H9 (cell line): ENCODE data around the gene KIAA0825. TPM values are rescaled to one million over a fixed set of nuclear protein-coding genes. Genes with fewer than 3 reads are reported as not detected.

Experiments
- DNase-seq: peaks from one replicate; pipeline ENCODE4 v3.0.0-alpha.2; 2017
- H2AFZ ChIP-seq: one replicate; pipeline ENCODE4 v1.6.1; 2013; ENCODE audit warnings: mild to moderate bottlenecking, low read length, control low read depth, moderate library complexity
- H2AK5ac ChIP-seq: 2 replicates; pipeline ENCODE4 v1.6.1; 2013; ENCODE audit warnings: low read length, control low read depth, mixed read lengths; ENCODE audit not compliant: insufficient read length
- H2BK120ac ChIP-seq: one replicate; pipeline ENCODE4 v1.6.1; 2013; ENCODE audit warnings: low read depth, mild to moderate bottlenecking, low read length, control low read depth, inconsistent platforms; ENCODE audit not compliant: poor library complexity, severe bottlenecking
- H2BK12ac ChIP-seq: 2 replicates; pipeline ENCODE4 v1.6.1; 2013; ENCODE audit warnings: low read length, control low read depth, mixed read lengths, low read depth; ENCODE audit not compliant: insufficient read length
- H2BK15ac ChIP-seq: 2 replicates; pipeline ENCODE4 v1.6.1; 2013; ENCODE audit warnings: low read depth, low read length, control low read depth
- H2BK20ac ChIP-seq: one replicate; pipeline ENCODE4 v1.6.1; 2013; ENCODE audit warnings: low read depth, mild to moderate bottlenecking, low read length, control low read depth, inconsistent platforms; ENCODE audit not compliant: poor library complexity, severe bottlenecking
- H2BK5ac ChIP-seq: 2 replicates; pipeline ENCODE4 v1.6.1; 2013; ENCODE audit warnings: low read length, control low read depth, mixed read lengths; ENCODE audit not compliant: insufficient read length
- H3K14ac ChIP-seq: 2 replicates; pipeline ENCODE4 v1.6.1; 2013; ENCODE audit warnings: low read length, control low read depth; ENCODE audit not compliant: insufficient read depth
- H3K18ac ChIP-seq: 2 replicates; pipeline ENCODE4 v1.6.1; 2013; ENCODE audit warnings: low read depth, mild to moderate bottlenecking, mixed read lengths, low read length, control low read depth; ENCODE audit not compliant: insufficient read length
- H3K23ac ChIP-seq: 2 replicates; pipeline ENCODE4 v1.6.1; 2013; ENCODE audit warnings: low read length, control low read depth, mixed read lengths, low read depth; ENCODE audit not compliant: insufficient read length
- H3K23me2 ChIP-seq: 2 replicates; pipeline ENCODE4 v1.6.1; 2013; ENCODE audit warnings: low read depth, mild to moderate bottlenecking, mixed read lengths, low read length, control low read depth; ENCODE audit not compliant: insufficient read length, poor library complexity, severe bottlenecking
- H3K27ac ChIP-seq: 2 replicates; pipeline ENCODE4 v1.5.1; 2013; ENCODE audit warnings: low read length, control low read depth, mixed read lengths, low read depth; ENCODE audit not compliant: insufficient read length
- H3K27me3 ChIP-seq: 2 replicates; pipeline ENCODE4 v1.6.1; 2013; ENCODE audit warnings: low read length, control low read depth, inconsistent platforms; ENCODE audit not compliant: insufficient read depth
- H3K4ac ChIP-seq: 2 replicates; pipeline ENCODE4 v1.6.1; 2013; ENCODE audit warnings: low read depth, mild to moderate bottlenecking, control low read depth, inconsistent platforms, low read length, moderate library complexity
- H3K4me1 ChIP-seq: 2 replicates; pipeline ENCODE4 v1.6.1; 2013; ENCODE audit warnings: low read length, control low read depth, inconsistent platforms; ENCODE audit not compliant: insufficient read depth
- H3K4me2 ChIP-seq: 2 replicates; pipeline ENCODE4 v1.6.1; 2013; ENCODE audit warnings: low read length, control low read depth, mixed read lengths; ENCODE audit not compliant: insufficient read length, insufficient read depth
- H3K56ac ChIP-seq: 2 replicates; pipeline ENCODE4 v1.6.1; 2013; ENCODE audit warnings: low read depth, mild to moderate bottlenecking, mixed read lengths, low read length, control low read depth; ENCODE audit not compliant: insufficient read length
- H3K79me1 ChIP-seq: 2 replicates; pipeline ENCODE4 v1.6.1; 2013; ENCODE audit warnings: low read depth, mild to moderate bottlenecking, moderate library complexity, low read length, control low read depth, inconsistent platforms; ENCODE audit not compliant: insufficient read depth, poor library complexity, severe bottlenecking
- H3K79me2 ChIP-seq: 2 replicates; pipeline ENCODE4 v1.6.1; 2013; ENCODE audit warnings: low read length, control low read depth, inconsistent platforms; ENCODE audit not compliant: insufficient read depth
- H3K9ac ChIP-seq: 2 replicates; pipeline ENCODE4 v1.6.1; 2013; ENCODE audit warnings: low read length, control low read depth, mixed read lengths; ENCODE audit not compliant: insufficient read length; ENCODE audit errors: extremely low read depth
- H3K9me3 ChIP-seq: one replicate; pipeline ENCODE4 v1.6.1; 2013; ENCODE audit warnings: low read depth, low read length, inconsistent platforms; ENCODE audit not compliant: control insufficient read depth
- H3T11ph ChIP-seq: one replicate; pipeline ENCODE4 v1.6.1; 2013; ENCODE audit warnings: mild to moderate bottlenecking, low read length, control low read depth, inconsistent platforms
- H4K20me1 ChIP-seq: one replicate; pipeline ENCODE4 v1.6.1; 2013; ENCODE audit not compliant: control insufficient read depth, insufficient read length, insufficient read depth
- H4K5ac ChIP-seq: 2 replicates; pipeline ENCODE4 v1.6.1; 2013; ENCODE audit warnings: low read depth, mild to moderate bottlenecking, mixed read lengths, low read length, control low read depth; ENCODE audit not compliant: insufficient read length
- H4K8ac ChIP-seq: replicated peaks from 2 replicates; pipeline ENCODE4 v1.6.1; 2013; ENCODE audit warnings: low read length, control low read depth, mixed read lengths, low read depth; ENCODE audit not compliant: insufficient read length
- H4K91ac ChIP-seq: 2 replicates; pipeline ENCODE4 v1.6.1; 2013; ENCODE audit warnings: low read depth, mild to moderate bottlenecking, moderate library complexity, mixed read lengths, low read length, control low read depth; ENCODE audit not compliant: insufficient read length
- H3K27ac Mint-ChIP-seq, 3 experiments: 2 replicates in 2 of 3; 3 replicates in 1 of 3; pipeline ENCODE4 v1.8.0; 2020 to 2021; ENCODE audit warnings: mixed read lengths in 3 of 3, mild to moderate bottlenecking in 1 of 3, moderate library complexity in 1 of 3
- H3K27me3 Mint-ChIP-seq: 2 replicates; pipeline ENCODE4 v1.8.0; 2021; ENCODE audit warnings: low read depth, mild to moderate bottlenecking, moderate library complexity, mixed read lengths
- H3K36me3 Mint-ChIP-seq, 3 experiments: 2 replicates in 2 of 3; 3 replicates in 1 of 3; pipeline ENCODE4 v1.8.0; 2020 to 2021; ENCODE audit warnings: low read depth in 3 of 3, mixed read lengths in 3 of 3; ENCODE audit not compliant: insufficient read depth in 1 of 3
- H3K4me1 Mint-ChIP-seq, 2 experiments: 2 replicates each; pipeline ENCODE4 v1.8.0; 2020; ENCODE audit warnings: mixed read lengths in 2 of 2
- H3K4me3 Mint-ChIP-seq, 2 experiments: 2 replicates in 1 of 2; 3 replicates in 1 of 2; pipeline ENCODE4 v1.8.0; 2020 to 2021; ENCODE audit warnings: mild to moderate bottlenecking in 2 of 2, mixed read lengths in 2 of 2, moderate library complexity in 1 of 2
- H3K9me3 Mint-ChIP-seq, 2 experiments: 2 replicates in 1 of 2; 3 replicates in 1 of 2; pipeline ENCODE4 v1.8.0; 2020; ENCODE audit warnings: mild to moderate bottlenecking in 2 of 2, mixed read lengths in 2 of 2, moderate library complexity in 1 of 2
- CTCF ChIP-seq: fragments of 200-600 bp; sonication (generic); conservative IDR thresholded peaks from 3 replicates; pipeline ENCODE4 v1.8.0; 2021; ENCODE audit warnings: antibody characterized with exemption, mild to moderate bottlenecking
- WGBS: extraction: QIAGEN DNeasy Blood & Tissue Kit; methylation state at CpG from one replicate; pipeline ENCODE4 v1.1.7; 2013; ENCODE audit warnings: missing lambda C conversion rate, low lambda C conversion rate, mixed read lengths; ENCODE audit not compliant: insufficient read length; ENCODE audit errors: extremely low coverage; 5-methylcytosine and 5-hydroxymethylcytosine counted together
- total RNA-seq: library from RNA; stranded (reverse); gene quantifications from 2 replicates; pipeline ENCODE4 v1.2.1, GENCODE V29; 2021

Gene KIAA0825
- total RNA-seq, 1 experiment from 2014 or later = 1.8 TPM

- H3K23me2 ChIP-seq = no peaks in the 10 kb centered on the region
- H4K8ac ChIP-seq = no peak overlapping the region
- H4K20me1 ChIP-seq = no peaks in the 10 kb centered on the region
- no peak for DNase-seq
- H3K4ac ChIP-seq = no peak overlapping the region
- no peak overlapping the region for H3T11ph ChIP-seq
- H4K91ac ChIP-seq = no peak overlapping the region
- H3K9ac ChIP-seq = no peak overlapping the region
- no peak overlapping the region for H2BK15ac ChIP-seq
- no peak overlapping the region for H3K23ac ChIP-seq
- H3K27ac ChIP-seq = no peak overlapping the region
- H3K18ac ChIP-seq = no peak overlapping the region
- no peak overlapping the region for H2BK20ac ChIP-seq
- no CpG with 5 or more reads among the region's 4 CpGs for WGBS
- H2BK12ac ChIP-seq = no peak overlapping the region
- H3K14ac ChIP-seq = no peak overlapping the region
- H4K5ac ChIP-seq = no peak overlapping the region
- H3K4me2 ChIP-seq = no peak overlapping the region
- no peaks in the 10 kb centered on the region for H3K4me1 ChIP-seq
- H3K9me3 Mint-ChIP-seq = peaks cover 6 to 10% of the 10 kb centered on the region in 2 experiments
- peaks cover 20% of the 10 kb centered on the region for H3K79me2 ChIP-seq
- H2BK120ac ChIP-seq = no peak overlapping the region
- no peak overlapping the region for H3K56ac ChIP-seq
- H3K27me3 Mint-ChIP-seq = no peaks in the 10 kb centered on the region
- H3K27me3 ChIP-seq = no peaks in the 10 kb centered on the region
- H3K9me3 ChIP-seq = no peaks in the 10 kb centered on the region
- TF ChIP-seq CTCF = no peak
- H3K36me3 Mint-ChIP-seq = peaks cover 10 to 25% (median 23%) of the 10 kb centered on the region in 3 experiments
- H2AFZ ChIP-seq = no peak overlapping the region
- H2AK5ac ChIP-seq = no peak overlapping the region
- no peak overlapping the region for H3K4me3 Mint-ChIP-seq
- H2BK5ac ChIP-seq = no peak overlapping the region
- peaks cover 2% of the 10 kb centered on the region for H3K79me1 ChIP-seq
- no peak overlapping the region; a peak in 1 of 7 replicates for H3K27ac Mint-ChIP-seq
- H3K4me1 Mint-ChIP-seq = peaks cover 9 to 10% of the 10 kb centered on the region in 2 experiments
Observed at GRCh38 chr5:94274707-94275106, 343.7 kb downstream of the KIAA0825 start.
